Measurements from ENCODE around the gene PRLH.

The PRLH gene

GRCh38 chr2:237577956-237578870, 11.8 kb downstream of the PRLH start:
- DNase-seq (ENCODE audit: low read depth in 1 of 2, low spot score in 1 of 2): no peak
- Histone ChIP-seq H3K4me3 (replicated peaks; ENCODE audit: insufficient read depth, low read length) (no peak overlapping the region), H3K27ac (replicated peaks) (no peak overlapping the region), H3K27me3 (ENCODE audit: insufficient read depth, poor library complexity, severe bottlenecking) (peaks cover 2% of the 10 kb centered on the region)
- TF ChIP-seq CTCF (IDR thresholded peaks at IDR 0.05; ENCODE audit: insufficient read depth, low read length) (no peak), POLR2AphosphoS5 (IDR thresholded peaks at IDR 0.05; ENCODE audit: low read depth) (no peak), REST (IDR thresholded peaks at IDR 0.05; ENCODE audit: insufficient replicate concordance, low read depth) (no peak), SPI1 (IDR thresholded peaks at IDR 0.05; ENCODE audit: borderline replicate concordance, low read depth) (no peak), GABPA (IDR thresholded peaks at IDR 0.05; ENCODE audit: low read depth) (no peak)

GRCh38 chr2:237581326-237581725, 15.0 kb downstream of the PRLH start:
- no peak for TF ChIP-seq POLR2AphosphoS5 (IDR thresholded peaks at IDR 0.05; ENCODE audit: low read depth)
- no peak for TF ChIP-seq REST (IDR thresholded peaks at IDR 0.05; ENCODE audit: insufficient replicate concordance, low read depth)
- TF ChIP-seq CTCF (IDR thresholded peaks at IDR 0.05; ENCODE audit: insufficient read depth, low read length): no peak
- no peak for TF ChIP-seq SPI1 (IDR thresholded peaks at IDR 0.05; ENCODE audit: borderline replicate concordance, low read depth)
- no peak for TF ChIP-seq GABPA (IDR thresholded peaks at IDR 0.05; ENCODE audit: low read depth)
- no peak overlapping the region for H3K27ac ChIP-seq (replicated peaks)
- no peak overlapping the region for H3K4me3 ChIP-seq (replicated peaks; ENCODE audit: insufficient read depth, low read length)
- no peak for DNase-seq (ENCODE audit: low read depth in 1 of 2, low spot score in 1 of 2)
- peaks cover 2% of the 10 kb centered on the region for H3K27me3 ChIP-seq (ENCODE audit: insufficient read depth, poor library complexity, severe bottlenecking)

- Histone ChIP-seq H3K4me3 (replicated peaks; ENCODE audit: insufficient read depth, low read length) (no peak overlapping the region), H3K27ac (replicated peaks) (no peak overlapping the region), H3K27me3 (ENCODE audit: insufficient read depth, poor library complexity, severe bottlenecking) (peaks cover 2% of the 10 kb centered on the region)
- TF ChIP-seq REST (IDR thresholded peaks at IDR 0.05; ENCODE audit: insufficient replicate concordance, low read depth): no peak
- peak in 1 of 2 experiments; percentile 15 for DNase-seq (ENCODE audit: low read depth in 1 of 2, low spot score in 1 of 2)
Measured at GRCh38 chr2:237581751-237582746, 15.7 kb downstream of the PRLH start.

Data from HL-60 (cell line).